GM18909 (cell line): ENCODE results near the gene MPND.

ENCODE experiments used
- ATAC-seq: cut with Tn5 transposase; IDR thresholded peaks from one replicate; pipeline ENCODE4 v1.9.1; 2021; ENCODE audit warnings: mild to moderate bottlenecking; ENCODE audit not compliant: unreplicated experiment, poor library complexity

The MPND gene

DNA sequence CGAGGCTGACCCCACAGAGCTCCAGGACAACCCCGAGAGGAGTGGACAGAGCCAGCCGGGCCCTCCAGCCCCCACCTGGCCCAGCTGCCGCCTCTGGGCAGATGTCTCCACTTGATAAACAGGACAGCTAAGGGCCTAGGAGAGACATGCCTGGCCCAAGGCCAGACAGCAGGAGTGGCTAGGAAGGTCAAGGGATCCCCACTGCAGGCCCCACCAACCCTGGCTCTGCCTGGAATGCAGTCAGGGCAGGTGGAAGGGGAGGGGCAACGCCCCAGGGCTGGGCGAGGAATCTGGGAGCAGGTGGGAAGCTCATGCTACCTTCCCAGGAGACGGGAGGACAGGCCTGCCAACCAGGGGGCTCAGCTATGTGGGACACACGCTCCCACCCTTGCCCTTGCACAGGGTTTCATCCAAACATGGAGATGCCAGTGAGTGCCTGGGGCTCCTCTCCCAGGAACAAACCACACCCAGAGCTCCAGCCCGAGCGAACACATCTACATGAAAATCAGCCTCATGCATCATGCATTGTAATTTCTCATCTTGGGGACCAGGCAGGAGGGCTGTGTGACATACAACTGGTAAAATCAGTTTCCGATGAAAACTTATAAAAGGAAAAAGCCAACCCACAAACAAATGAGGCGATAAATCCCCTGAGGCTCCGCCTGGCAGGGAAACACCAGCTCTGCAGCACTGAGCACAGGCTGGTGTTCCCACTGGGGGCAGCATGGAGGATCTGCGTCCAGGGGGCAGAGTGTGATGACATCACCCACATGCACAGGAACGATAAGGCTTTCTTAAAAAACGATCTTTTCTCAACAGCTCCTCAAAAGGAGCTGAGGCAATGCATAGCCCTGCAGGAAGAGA lies 32.0 kb downstream of the MPND start:
- no peak for ATAC-seq

- ATAC-seq, result no peak
These were observed 32.8 kb downstream of the MPND start for GRCh38 chr19:4376028-4376670.

DNA sequence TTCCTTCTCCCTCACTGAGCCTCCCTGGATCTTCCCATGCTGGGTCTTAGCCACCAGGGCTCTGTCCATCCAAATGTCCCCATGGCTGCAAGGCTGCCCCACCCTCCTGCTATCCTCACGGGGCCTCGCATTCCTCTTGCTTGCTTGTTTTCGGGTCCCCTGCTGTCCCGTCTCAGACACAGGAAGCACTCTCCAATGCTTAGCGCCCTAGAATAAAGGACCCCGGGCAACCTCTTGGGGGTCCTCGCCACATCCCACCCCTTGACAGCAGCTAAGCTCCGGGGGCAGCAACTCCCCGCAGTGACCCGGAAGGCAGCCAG lies 33.3 kb downstream of the MPND start:
- no peak for ATAC-seq

DNA sequence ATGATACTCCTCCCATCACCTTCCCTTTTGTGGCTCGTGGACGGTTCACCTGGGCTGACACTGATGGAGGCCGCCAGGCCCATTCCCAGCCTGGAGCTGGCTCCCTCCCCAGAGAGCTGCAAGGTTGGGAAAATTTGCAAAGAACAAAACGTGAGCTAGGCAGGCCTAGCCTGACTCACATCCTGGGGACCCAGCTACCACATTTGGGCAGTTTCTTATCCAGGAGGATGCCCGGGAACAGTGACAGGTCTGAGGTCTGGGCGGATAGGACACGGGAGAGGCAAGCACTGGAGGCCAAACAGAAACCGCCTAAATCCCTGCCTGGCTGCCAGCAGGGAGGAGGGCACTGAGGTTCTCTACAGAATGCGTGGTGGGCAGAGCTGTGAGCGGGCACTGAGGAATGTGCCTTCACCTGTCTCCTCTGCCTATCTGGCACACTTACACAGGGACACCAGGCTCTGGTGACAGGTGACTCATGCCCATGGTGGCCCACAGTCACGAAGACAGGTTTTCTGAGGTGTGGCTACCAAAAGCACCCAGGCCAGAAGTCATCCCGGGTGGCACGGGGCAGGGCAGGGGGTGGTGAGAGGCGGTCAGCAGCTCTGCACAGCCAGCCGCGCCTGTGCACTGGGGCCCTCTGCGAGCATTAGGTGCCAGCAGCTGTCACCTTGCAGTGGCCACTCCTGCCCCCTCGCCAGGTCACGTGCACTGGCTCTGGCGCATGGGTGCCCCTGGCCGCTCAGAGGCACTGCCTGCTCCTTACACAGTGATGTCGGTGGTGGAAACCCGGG lies 33.8 kb downstream of the MPND start:
- ATAC-seq, result no peak

DNA sequence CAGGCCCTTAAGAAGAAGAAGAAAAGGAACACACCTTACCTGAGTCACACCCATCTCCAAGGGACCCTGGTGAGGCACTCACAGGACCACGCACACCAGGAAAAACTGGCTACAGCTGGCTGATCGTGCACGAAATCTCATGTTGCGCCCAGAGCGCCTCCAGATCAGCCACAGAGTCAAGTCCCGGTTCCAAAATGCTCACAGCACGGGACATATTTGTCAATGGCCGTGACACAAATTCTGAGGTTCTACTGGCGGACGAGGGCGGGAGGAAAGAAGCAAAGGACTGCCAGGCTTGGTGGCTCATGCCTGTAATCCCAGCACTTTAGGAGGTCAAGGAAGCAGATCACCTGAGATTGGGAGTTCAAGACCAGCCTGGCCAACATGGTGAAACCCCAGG lies 35.5 kb downstream of the MPND start:
- ATAC-seq, result no peak

GRCh38 chr19:4379383-4380253 lies 36.3 kb downstream of the MPND start:
- no peak for ATAC-seq

GRCh38 chr19:4380254-4380727 lies 36.9 kb downstream of the MPND start:
- ATAC-seq, result peak; percentile 41

- ATAC-seq, result no peak
These were observed 42.1 kb downstream of the MPND start for GRCh38 chr19:4385291-4386040.

DNA sequence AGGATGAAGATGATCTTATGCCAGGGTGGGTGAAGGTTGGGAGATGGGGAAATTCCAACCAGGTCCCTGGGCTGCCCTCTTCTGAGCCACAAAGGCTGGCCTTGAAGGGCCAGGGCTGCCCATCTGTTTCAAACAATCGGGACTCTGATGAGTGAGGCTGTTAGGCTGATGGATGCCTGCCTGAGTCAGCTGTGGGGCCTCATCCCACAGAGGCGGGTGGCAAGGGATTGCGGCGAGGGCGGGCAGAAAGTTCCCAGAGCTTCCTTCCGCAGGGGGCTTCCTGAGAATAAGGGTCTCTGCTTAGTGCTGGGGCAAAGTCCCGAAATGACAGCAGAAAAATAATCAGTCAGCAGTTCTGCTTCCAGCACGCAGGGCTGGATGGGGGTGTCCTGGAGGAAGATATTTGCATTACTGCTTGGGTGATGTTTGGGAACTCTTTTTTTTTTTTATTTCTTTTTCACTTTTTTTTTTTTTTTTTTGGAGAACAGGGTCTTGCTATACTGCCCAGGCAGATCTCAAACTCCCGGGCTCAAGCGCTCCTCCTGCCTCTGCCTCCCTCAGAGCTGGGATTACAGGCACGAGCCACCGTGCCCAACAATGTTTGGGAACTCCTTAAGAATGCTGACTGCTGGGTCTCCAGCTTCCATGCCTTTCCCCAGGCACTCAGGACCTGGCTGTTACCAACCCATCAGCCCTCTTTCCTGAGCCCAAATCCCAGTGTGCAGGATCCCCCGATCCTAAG lies 42.9 kb downstream of the MPND start:
- no peak for ATAC-seq

GRCh38 chr19:4388337-4389063 lies 45.1 kb downstream of the MPND start:
- ATAC-seq, result no peak

- ATAC-seq, result no peak
These were observed 45.7 kb downstream of the MPND start for GRCh38 chr19:4389064-4389375.

GRCh38 chr19:4389511-4390016 lies 46.2 kb downstream of the MPND start:
- no peak for ATAC-seq

- ATAC-seq, result no peak
These were observed 46.7 kb downstream of the MPND start for GRCh38 chr19:4390017-4390566.

DNA sequence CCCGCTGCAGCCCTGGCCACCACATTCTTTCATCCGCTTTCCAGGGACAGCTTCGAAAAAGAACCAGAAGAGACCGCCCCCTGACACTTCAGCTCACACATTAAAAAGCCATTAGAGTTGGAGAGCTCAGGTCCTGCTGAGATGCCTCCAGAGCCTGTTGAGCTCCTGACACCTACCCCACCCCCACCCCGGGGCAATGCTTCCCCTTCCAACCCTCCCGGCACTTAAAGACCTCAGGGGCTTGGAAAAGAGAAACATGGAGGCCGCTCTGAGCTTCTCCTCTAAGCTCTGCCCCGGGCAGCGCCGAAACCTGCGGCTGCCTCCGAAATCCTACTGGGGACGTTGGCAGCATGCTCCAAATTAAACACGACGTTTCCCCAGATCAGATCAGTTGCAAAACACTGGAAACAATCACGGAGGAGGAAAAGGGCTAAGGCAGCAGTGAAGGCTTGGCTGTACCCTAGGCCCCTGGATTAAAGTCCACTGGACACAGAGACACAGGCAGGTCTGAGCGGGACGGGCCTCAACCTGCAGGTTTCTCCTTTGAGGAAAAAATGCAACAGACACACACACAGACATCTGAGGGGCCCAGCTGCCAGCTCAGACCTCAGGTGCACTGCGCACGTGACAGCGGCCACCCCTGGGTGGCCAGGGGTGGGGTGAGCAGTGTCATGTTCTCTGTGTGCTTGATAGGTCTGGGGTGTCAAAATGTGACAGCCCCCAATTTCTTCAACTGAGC lies 47.4 kb downstream of the MPND start:
- no peak for ATAC-seq

DNA sequence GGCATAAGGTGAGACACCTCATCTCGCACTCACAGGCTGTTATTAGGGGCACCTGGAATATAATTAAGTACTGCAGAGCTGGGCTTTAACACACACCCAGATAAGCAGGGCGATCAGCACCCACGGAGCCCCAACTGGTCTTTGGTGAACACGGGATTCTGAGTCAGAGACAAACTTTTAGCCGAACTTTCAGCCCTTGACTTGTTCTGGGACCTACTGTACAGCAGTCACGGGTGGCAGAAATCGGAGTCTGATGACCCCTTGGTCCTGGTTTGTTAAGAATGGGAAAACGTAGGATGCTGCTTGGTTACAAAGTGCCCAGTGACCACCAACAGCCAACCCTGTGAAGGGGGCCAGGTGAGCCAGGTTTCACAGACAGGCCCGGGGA lies 47.9 kb downstream of the MPND start:
- ATAC-seq, result no peak

GRCh38 chr19:4391701-4392483 lies 48.5 kb downstream of the MPND start:
- no peak for ATAC-seq
